Right atrium auricular region (tissue), 2 donors: Measurements from ENCODE around the gene PTPN1. TPM values are rescaled to one million over a fixed set of nuclear protein-coding genes. Genes with fewer than 3 reads are reported as not detected.

Experiments used
- DNase-seq: peaks from one replicate; pipeline ENCODE4 v3.0.0-alpha.2; 2019; ENCODE audit warnings: low spot score
- H3K27ac ChIP-seq, 2 donors: fragments of 200-600 bp; sonication (generic); 1 replicate in 1 of 2; 2 replicates in 1 of 2; pipeline ENCODE4 v1.5.1; 2016 to 2019
- H3K27me3 ChIP-seq, 2 donors: fragments of 200-600 bp; sonication (generic); one replicate each; pipeline versions ENCODE4 v1.5.1 to v1.6.0; 2017 to 2019
- H3K36me3 ChIP-seq: fragments of 200-600 bp; sonication (generic); one replicate; pipeline ENCODE4 v1.5.1; 2016
- H3K4me1 ChIP-seq, 2 donors: fragments of 200-600 bp; sonication (generic); one replicate each; pipeline versions ENCODE4 v1.5.1 to v1.6.0; 2017 to 2019
- H3K4me3 ChIP-seq, 2 donors: fragments of 200-600 bp; sonication (generic); 1 replicate in 1 of 2; 2 replicates in 1 of 2; pipeline ENCODE4 v1.5.1; 2017 to 2019; ENCODE audit warnings: mild to moderate bottlenecking in 1 of 2, moderate library complexity in 1 of 2
- H3K9me3 ChIP-seq, 2 donors: fragments of 200-600 bp; sonication (generic); one replicate each; pipeline ENCODE4 v1.5.1; 2019
- CTCF ChIP-seq, 2 donors: fragments of 200-600 bp; sonication (generic); IDR thresholded peaks; one replicate each; pipeline ENCODE4 v1.5.1; 2019; ENCODE audit warnings: antibody characterized with exemption in 2 of 2
- total RNA-seq, 2 donors: library from RNA; depleted of rRNA; stranded (reverse); fragments of >200 nt; gene quantifications; one replicate each; pipeline ENCODE4 v1.1.0, GENCODE V29; 2016

Gene PTPN1
- total RNA-seq, 2 donors from 2014 or later, result 28.1 to 38.7 TPM

- no peaks in the 10 kb centered on the region for H3K4me1 ChIP-seq
- H3K36me3 ChIP-seq, result peaks cover 78% of the 10 kb centered on the region
- no peak for TF ChIP-seq CTCF (IDR thresholded peaks at IDR 0.05)
- no peak overlapping the region for H3K27ac ChIP-seq
- no peak for DNase-seq
- no peaks in the 10 kb centered on the region for H3K9me3 ChIP-seq
- H3K4me3 ChIP-seq, result no peak overlapping the region
- no peaks in the 10 kb centered on the region for H3K27me3 ChIP-seq
These were observed 75.0 kb downstream of the PTPN1 start for GRCh38 chr20:50585214-50585613.

DNA sequence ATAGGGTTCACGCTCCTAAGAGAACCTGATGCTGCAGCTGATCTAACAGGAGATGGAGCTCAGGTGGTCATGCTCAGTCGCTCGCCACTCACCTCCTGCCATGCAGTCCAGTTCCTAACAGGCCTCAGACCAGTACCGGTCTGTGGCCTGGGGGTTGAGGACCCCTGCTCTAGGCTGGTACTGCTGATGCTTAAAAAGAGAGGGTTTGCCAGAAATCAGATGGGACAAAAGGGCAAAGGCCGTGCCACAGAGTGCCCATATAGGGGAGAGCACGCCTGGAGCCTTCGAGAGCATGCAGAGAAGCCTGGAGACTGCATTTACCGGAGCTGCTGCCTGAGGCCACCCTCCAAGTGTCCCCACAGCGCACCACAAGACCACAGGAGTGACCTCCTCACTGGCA is 75.5 kb downstream of the PTPN1 start:
- no peak overlapping the region for H3K4me3 ChIP-seq
- no peak overlapping the region for H3K27ac ChIP-seq
- no peaks in the 10 kb centered on the region for H3K27me3 ChIP-seq
- H3K36me3 ChIP-seq, result peaks cover 73% of the 10 kb centered on the region
- no peaks in the 10 kb centered on the region for H3K4me1 ChIP-seq
- no peak for DNase-seq
- TF ChIP-seq CTCF (IDR thresholded peaks at IDR 0.05), result no peak
- H3K9me3 ChIP-seq, result no peaks in the 10 kb centered on the region

DNA sequence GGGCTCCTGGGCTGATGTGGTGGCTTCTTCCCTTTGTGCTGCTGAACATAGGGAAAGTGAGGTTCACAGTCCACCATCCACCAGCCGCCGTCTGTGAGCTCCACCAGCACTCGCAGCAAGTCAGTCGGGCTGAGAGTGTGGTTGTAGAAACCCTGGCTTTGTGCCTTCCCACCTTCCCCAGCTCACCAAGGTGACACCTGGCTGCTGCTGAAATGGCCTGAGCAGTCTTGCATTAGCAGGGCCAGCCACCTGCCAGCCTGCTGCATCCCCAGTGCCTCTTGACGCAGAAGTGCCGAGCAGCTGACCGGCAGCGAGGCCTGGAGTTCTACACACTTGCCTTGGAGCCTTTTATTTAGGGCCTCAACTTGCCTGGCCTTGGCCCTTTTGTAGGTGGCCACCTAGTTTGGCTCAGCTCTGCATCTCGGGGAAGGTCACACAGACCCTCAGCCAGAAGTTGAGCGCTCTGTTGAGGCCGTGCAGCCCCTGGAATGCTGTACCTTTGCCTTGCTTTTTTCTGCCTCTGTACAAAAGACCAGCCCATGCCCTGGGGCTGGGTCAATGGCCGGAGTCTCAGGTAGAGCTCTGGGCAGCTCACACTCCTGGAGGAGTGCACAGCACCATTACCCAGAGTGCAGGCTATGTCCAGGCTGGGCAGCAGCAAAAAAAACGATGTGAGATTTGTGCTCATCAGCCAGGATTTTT is 76.5 kb downstream of the PTPN1 start:
- no peak for DNase-seq
- TF ChIP-seq CTCF (IDR thresholded peaks at IDR 0.05), result no peak
- Histone ChIP-seq H3K27me3 (no peaks in the 10 kb centered on the region), H3K9me3 (no peaks in the 10 kb centered on the region), H3K4me1 (peaks cover 0 to 3% of the 10 kb centered on the region in 2 donors), H3K27ac (no peak overlapping the region), H3K36me3 (peaks cover 63% of the 10 kb centered on the region), H3K4me3 (no peak overlapping the region)

DNA sequence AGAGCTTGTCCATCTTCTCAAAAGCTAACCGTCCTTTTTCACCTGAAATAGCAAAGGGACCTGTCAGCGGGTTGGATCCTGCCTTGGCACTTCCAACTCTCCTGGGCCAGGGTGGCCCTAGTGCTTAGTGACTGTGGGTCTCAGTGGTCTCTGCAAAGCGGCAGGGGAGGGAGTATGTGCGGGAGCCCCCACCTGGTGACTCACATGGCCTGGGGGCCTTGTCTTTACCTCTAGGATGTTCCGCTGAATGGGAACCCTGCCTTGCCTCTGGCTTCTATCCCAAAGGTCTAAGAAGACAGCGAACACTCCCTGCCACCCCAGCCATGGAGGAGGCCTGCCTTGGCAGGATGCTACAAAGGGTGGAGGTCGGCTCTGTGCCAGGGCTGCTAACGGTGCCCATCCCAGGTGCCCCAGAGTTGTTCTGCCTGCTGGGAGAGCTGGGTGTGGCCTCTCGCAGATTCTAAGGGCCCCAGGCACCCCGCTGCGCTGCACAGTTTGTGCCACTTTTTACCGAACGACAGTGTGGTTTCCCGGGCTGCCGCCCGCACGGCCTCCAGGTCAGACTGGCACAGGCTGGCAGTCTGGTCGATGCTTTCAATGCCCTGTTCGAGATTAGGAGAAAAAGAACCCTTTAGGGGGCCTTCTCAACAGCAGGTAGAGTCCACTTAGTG is 77.2 kb downstream of the PTPN1 start:
- Histone ChIP-seq H3K4me3 (no peak overlapping the region), H3K27me3 (no peaks in the 10 kb centered on the region), H3K9me3 (no peaks in the 10 kb centered on the region), H3K36me3 (peaks cover 55% of the 10 kb centered on the region), H3K4me1 (peaks cover 0 to 11% of the 10 kb centered on the region in 2 donors), H3K27ac (peak overlapping the region in 1 of 2 donors; percentile 41)
- DNase-seq, result no peak
- no peak for TF ChIP-seq CTCF (IDR thresholded peaks at IDR 0.05)

DNA sequence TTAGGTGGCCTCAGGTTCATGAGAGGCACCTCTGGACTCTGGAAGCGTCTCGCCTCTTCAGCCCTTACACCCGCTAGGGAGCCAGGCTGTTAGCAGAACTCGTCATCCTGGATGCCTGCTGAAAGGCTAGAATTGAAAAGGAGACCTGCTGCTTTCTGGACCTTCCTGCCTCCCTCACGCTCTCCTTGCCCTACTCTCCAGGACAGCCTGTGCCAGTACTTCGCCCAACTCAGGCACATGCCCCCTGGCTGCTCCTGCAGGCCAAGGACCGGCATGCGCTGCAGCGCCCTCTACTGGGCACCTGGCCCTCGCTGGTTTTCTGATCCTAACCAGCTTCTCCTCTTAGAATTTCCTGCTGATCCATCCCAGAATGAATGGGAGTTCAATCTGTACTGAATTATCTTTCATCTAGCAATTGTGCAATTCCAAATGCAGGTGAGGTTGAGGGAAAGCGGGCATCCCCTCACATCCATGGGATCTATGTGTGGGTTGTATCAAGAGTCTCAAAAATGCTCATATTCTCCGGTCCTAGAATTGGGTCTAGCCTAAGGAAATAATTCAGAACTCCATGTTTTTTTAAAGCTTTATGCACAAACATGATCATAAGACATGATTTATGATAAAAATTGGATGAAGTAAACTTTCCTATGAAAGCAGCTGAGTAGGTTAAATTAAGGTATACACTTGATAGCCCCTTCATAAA is 78.0 kb downstream of the PTPN1 start:
- Histone ChIP-seq H3K27me3 (no peaks in the 10 kb centered on the region), H3K27ac (peak overlapping the region in 1 of 2 donors; percentile 41), H3K9me3 (no peaks in the 10 kb centered on the region), H3K36me3 (peaks cover 48% of the 10 kb centered on the region), H3K4me3 (no peak overlapping the region), H3K4me1 (peaks cover 0 to 18% of the 10 kb centered on the region in 2 donors)
- peak; percentile 66 for DNase-seq
- peak; percentile 60 to 88 for TF ChIP-seq CTCF (IDR thresholded peaks at IDR 0.05)
